ENCODE data around the gene THSD4.

The THSD4 gene

GRCh38 chr15:71821547-71822129 is 706.4 kb downstream of the THSD4 start:
- TF ChIP-seq CTCF (IDR thresholded peaks at IDR 0.05; ENCODE audit: low read depth, low read length, poor library complexity, severe bottlenecking) (no peak), EZH2phosphoT487 (IDR thresholded peaks at IDR 0.05; ENCODE audit: borderline replicate concordance, low read length) (no peak)
- no peak overlapping the region for H3K27ac ChIP-seq (ENCODE audit: low read depth, low read length)
- no peak overlapping the region for H3K4me3 ChIP-seq (ENCODE audit: low read length)
- H3K27me3 ChIP-seq (ENCODE audit: control insufficient read depth, low read length) = no peaks in the 10 kb centered on the region
- no peaks in the 10 kb centered on the region for H3K9me3 ChIP-seq (ENCODE audit: control insufficient read depth, insufficient read depth, low read length)
- peaks cover 29% of the 10 kb centered on the region for H3K36me3 ChIP-seq (ENCODE audit: control insufficient read depth, low read length)
- no peaks in the 10 kb centered on the region for H3F3A ChIP-seq (ENCODE audit: control insufficient read depth, insufficient read depth)
- H4K20me1 ChIP-seq (ENCODE audit: control insufficient read depth, insufficient read depth, low read depth, low read length) = no peaks in the 10 kb centered on the region
- H3K4me1 ChIP-seq (ENCODE audit: control insufficient read depth, low read length) = no peaks in the 10 kb centered on the region
- no peak overlapping the region for H3K4me2 ChIP-seq (ENCODE audit: low read length)
- no peaks in the 10 kb centered on the region for H3K79me2 ChIP-seq (ENCODE audit: control insufficient read depth, low read length)
- H3K9me2 ChIP-seq (replicated peaks; ENCODE audit: control insufficient read depth, low read length) = no peaks in the 10 kb centered on the region

DNA sequence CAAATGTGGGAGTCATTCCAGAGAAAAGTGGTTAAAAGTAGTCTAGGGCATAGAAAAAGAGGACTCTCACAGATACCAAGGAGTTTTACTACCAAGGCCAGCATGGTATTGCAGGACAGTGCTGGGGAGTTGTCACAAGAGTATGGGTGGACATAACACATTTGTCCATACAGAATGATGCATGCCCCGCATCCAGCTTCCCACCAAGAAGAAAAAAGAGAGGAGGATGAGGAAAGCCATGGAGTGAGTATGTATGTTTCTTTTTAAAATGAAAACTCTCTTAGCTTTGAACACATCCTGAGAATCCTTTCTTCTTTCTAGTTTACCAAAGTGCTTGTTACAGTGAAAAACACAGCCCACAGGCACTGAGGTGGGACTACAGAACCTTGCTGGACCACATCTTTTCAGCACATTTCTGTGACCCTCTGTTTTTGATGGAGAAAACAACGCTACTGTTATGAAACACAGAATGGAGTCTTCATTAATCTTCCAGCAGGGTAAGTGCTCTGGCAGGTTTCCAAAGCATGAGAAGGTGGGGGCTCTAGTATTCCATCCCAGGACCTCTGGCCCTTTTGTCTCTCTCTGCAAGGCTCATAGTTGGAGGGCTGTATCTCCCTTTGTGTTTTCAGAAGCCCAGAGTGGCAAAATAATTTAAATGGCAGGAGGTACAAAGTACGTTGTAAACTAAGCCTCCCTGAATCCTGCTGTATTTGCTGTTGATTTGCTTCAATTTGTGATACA is 707.8 kb downstream of the THSD4 start:
- Histone ChIP-seq H3K27me3 (ENCODE audit: control insufficient read depth, low read length) (no peaks in the 10 kb centered on the region), H3K36me3 (ENCODE audit: control insufficient read depth, low read length) (peaks cover 43% of the 10 kb centered on the region)

DNA sequence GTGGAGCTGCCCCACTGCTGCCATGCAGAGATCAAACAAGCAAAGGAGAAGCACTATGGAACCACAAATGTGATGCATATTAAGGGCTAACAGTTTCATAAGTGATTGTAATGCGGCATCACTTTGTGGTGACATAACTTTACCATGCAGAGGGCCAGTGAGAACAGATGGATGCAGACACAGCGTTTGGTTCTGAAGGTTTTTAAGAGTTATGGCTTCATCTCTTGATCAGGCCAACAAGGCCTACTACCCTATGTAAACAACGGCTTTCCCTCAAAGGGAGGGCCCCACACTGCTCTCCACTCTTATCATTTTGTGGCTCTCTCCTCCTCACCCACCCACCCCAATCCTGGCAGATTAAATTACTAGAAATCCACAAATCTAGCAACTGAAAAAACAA is 708.5 kb downstream of the THSD4 start:
- Histone ChIP-seq H3K79me2 (ENCODE audit: control insufficient read depth, low read length) (no peaks in the 10 kb centered on the region), H3K27ac (ENCODE audit: low read depth, low read length) (no peak overlapping the region), H3K4me3 (ENCODE audit: low read length) (no peak overlapping the region), H4K20me1 (ENCODE audit: control insufficient read depth, insufficient read depth, low read depth, low read length) (no peaks in the 10 kb centered on the region), H3K9me3 (ENCODE audit: control insufficient read depth, insufficient read depth, low read length) (no peaks in the 10 kb centered on the region), H3K4me2 (ENCODE audit: low read length) (no peak overlapping the region), H3K9me2 (replicated peaks; ENCODE audit: control insufficient read depth, low read length) (no peaks in the 10 kb centered on the region), H3K4me1 (ENCODE audit: control insufficient read depth, low read length) (no peaks in the 10 kb centered on the region), H3K27me3 (ENCODE audit: control insufficient read depth, low read length) (no peaks in the 10 kb centered on the region), H3K36me3 (ENCODE audit: control insufficient read depth, low read length) (peaks cover 51% of the 10 kb centered on the region), H3F3A (ENCODE audit: control insufficient read depth, insufficient read depth) (no peaks in the 10 kb centered on the region)
- TF ChIP-seq CTCF (IDR thresholded peaks at IDR 0.05; ENCODE audit: low read depth, low read length, poor library complexity, severe bottlenecking) (no peak), EZH2phosphoT487 (IDR thresholded peaks at IDR 0.05; ENCODE audit: borderline replicate concordance, low read length) (no peak)

More for the DNA sequence above, 707.8 kb downstream of the THSD4 start:
- Histone ChIP-seq H3K4me3 (ENCODE audit: low read length) (no peak overlapping the region), H3F3A (ENCODE audit: control insufficient read depth, insufficient read depth) (no peaks in the 10 kb centered on the region), H3K9me2 (replicated peaks; ENCODE audit: control insufficient read depth, low read length) (no peaks in the 10 kb centered on the region), H3K79me2 (ENCODE audit: control insufficient read depth, low read length) (no peaks in the 10 kb centered on the region), H3K4me2 (ENCODE audit: low read length) (no peak overlapping the region), H3K9me3 (ENCODE audit: control insufficient read depth, insufficient read depth, low read length) (no peaks in the 10 kb centered on the region), H3K27ac (ENCODE audit: low read depth, low read length) (no peak overlapping the region), H3K4me1 (ENCODE audit: control insufficient read depth, low read length) (no peaks in the 10 kb centered on the region), H4K20me1 (ENCODE audit: control insufficient read depth, insufficient read depth, low read depth, low read length) (no peaks in the 10 kb centered on the region)
- TF ChIP-seq CTCF (IDR thresholded peaks at IDR 0.05; ENCODE audit: low read depth, low read length, poor library complexity, severe bottlenecking) (no peak), EZH2phosphoT487 (IDR thresholded peaks at IDR 0.05; ENCODE audit: borderline replicate concordance, low read length) (no peak)
